ENCODE measurements around the gene CAAP1.
"Not testable (repeated sequence)": the region's sequence is repeated elsewhere in the genome, so short reads cannot be mapped to it uniquely, and the experiment has no call there.

Gene CAAP1

DNA sequence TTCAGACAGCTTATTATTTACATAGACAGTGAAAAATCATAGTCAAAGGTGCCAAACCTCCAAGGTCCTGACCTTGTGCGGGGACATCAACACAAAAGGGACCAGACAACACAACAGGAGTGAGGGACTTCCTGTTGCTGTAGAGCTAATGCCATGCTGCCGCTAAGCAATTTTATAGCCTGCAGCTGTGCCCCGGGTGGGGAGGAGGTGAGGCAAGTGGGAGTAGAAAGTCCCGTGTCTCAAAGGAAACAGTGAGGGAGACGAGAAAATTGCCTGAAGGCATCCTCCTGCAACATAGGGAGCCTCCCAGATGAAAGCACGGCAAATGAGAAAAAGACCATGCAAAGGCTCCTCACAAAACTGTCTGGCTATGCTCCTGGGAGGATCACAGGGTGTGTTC lies 58.8 kb downstream of the CAAP1 start:
- H3K4me1 ChIP-seq (ENCODE audit: control insufficient read depth, insufficient read depth, low read length): no peaks in the 10 kb centered on the region
- H3K36me3 ChIP-seq (ENCODE audit: control insufficient read depth in 2 of 2, insufficient read depth in 1 of 2, low read length in 2 of 2): peaks cover 0 to 4% of the 10 kb centered on the region in 2 experiments; a peak in 1 of 3 replicates
- ChIA-PET CTCF (no interaction called here), POLR2A (no interaction called here)
- H3K27ac ChIP-seq (ENCODE audit: extremely low read depth, low read depth, low read length): no peak overlapping the region
- H3K4me3 ChIP-seq (ENCODE audit: low read depth, low read length): no peak overlapping the region
- H3K9me3 ChIP-seq (ENCODE audit: control insufficient read depth, insufficient read depth, low read depth, low read length): no peaks in the 10 kb centered on the region
- TF ChIP-seq ZNF211 (tag by site-specific recombination; IDR thresholded peaks at IDR 0.05; ENCODE audit: low read depth) (no peak), ZBTB1 (tag by site-specific recombination; IDR thresholded peaks at IDR 0.05) (no peak), ZNF114 (tag by site-specific recombination; IDR thresholded peaks at IDR 0.05) (no peak), GLIS2 (tag by site-specific recombination; IDR thresholded peaks at IDR 0.05) (no peak), PBX3 (CRISPR knock-in tag; IDR thresholded peaks at IDR 0.05) (no peak), ZIC2 (tag by site-specific recombination; IDR thresholded peaks at IDR 0.05) (peak; percentile 65), FEZF1 (tag by site-specific recombination; IDR thresholded peaks at IDR 0.05) (no peak), ZNF530 (tag by site-specific recombination; IDR thresholded peaks at IDR 0.05; ENCODE audit: low read depth) (no peak), MZF1 (tag by site-specific recombination; IDR thresholded peaks at IDR 0.05; ENCODE audit: borderline replicate concordance) (no peak; the same call in 1 of the 2 replicates), HOXD13 (CRISPR knock-in tag; IDR thresholded peaks at IDR 0.05; ENCODE audit: borderline replicate concordance) (no peak), WT1 (tag by site-specific recombination; IDR thresholded peaks at IDR 0.05) (0 out of 2 replicates have a peak, but pooled peaks have one; percentile 18), ZNF76 (tag by site-specific recombination; IDR thresholded peaks at IDR 0.05; ENCODE audit: borderline replicate concordance, low read depth) (no peak), GLIS1 (tag by site-specific recombination; IDR thresholded peaks at IDR 0.05) (no peak), ZNF701 (tag by site-specific recombination; IDR thresholded peaks at IDR 0.05) (no peak), ZNF571 (tag by site-specific recombination; IDR thresholded peaks at IDR 0.05) (no peak)
- TF ChIP-seq, protein P1, sequence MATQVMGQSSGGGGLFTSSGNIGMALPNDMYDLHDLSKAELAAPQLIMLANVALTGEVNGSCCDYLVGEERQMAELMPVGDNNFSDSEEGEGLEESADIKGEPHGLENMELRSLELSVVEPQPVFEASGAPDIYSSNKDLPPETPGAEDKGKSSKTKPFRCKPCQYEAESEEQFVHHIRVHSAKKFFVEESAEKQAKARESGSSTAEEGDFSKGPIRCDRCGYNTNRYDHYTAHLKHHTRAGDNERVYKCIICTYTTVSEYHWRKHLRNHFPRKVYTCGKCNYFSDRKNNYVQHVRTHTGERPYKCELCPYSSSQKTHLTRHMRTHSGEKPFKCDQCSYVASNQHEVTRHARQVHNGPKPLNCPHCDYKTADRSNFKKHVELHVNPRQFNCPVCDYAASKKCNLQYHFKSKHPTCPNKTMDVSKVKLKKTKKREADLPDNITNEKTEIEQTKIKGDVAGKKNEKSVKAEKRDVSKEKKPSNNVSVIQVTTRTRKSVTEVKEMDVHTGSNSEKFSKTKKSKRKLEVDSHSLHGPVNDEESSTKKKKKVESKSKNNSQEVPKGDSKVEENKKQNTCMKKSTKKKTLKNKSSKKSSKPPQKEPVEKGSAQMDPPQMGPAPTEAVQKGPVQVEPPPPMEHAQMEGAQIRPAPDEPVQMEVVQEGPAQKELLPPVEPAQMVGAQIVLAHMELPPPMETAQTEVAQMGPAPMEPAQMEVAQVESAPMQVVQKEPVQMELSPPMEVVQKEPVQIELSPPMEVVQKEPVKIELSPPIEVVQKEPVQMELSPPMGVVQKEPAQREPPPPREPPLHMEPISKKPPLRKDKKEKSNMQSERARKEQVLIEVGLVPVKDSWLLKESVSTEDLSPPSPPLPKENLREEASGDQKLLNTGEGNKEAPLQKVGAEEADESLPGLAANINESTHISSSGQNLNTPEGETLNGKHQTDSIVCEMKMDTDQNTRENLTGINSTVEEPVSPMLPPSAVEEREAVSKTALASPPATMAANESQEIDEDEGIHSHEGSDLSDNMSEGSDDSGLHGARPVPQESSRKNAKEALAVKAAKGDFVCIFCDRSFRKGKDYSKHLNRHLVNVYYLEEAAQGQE (tag by site-specific recombination; IDR thresholded peaks at IDR 0.05): no peak

GRCh38 chr9:26828391-26828955 lies 64.1 kb downstream of the CAAP1 start:
- H3K9me3 ChIP-seq (ENCODE audit: control insufficient read depth, insufficient read depth, low read depth, low read length); H3K27ac ChIP-seq (ENCODE audit: extremely low read depth, low read depth, low read length); H3K4me1 ChIP-seq (ENCODE audit: control insufficient read depth, insufficient read depth, low read length); POLR2A ChIA-PET; H3K4me3 ChIP-seq (ENCODE audit: low read depth, low read length); CTCF ChIA-PET; H3K36me3 ChIP-seq (ENCODE audit: control insufficient read depth in 2 of 2, insufficient read depth in 1 of 2, low read length in 2 of 2): not testable (repeated sequence)

DNA sequence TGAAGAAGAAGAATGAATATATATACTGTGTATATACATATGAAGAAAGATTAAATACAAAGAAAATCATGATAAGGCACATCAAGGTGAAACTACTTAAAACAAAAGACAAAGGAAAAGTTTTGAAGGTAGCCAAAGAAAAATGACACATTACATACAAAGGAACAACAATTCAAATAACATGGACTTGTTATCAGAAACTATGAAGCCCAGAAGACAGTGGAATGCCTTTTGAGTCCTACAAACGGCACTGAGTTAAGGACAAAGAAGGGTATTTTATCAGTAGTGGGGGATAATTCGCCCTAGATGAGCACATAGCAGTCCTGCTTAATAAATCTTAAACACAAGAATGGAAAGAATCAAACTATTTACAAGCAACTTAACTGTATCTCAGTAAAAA lies 77.8 kb downstream of the CAAP1 start:
- POLR2A ChIA-PET: no interaction called here
- no peaks in the 10 kb centered on the region for H3K9me3 ChIP-seq (ENCODE audit: control insufficient read depth, insufficient read depth, low read depth, low read length)
- no peak overlapping the region for H3K27ac ChIP-seq (ENCODE audit: extremely low read depth, low read depth, low read length)
- H3K36me3 ChIP-seq (ENCODE audit: control insufficient read depth in 2 of 2, insufficient read depth in 1 of 2, low read length in 2 of 2): no peaks in the 10 kb centered on the region
- TF ChIP-seq ZNF433 (tag by site-specific recombination; IDR thresholded peaks at IDR 0.05; ENCODE audit: low read depth): no peak
- TF ChIP-seq MZF1 (tag by site-specific recombination; IDR thresholded peaks at IDR 0.05; ENCODE audit: borderline replicate concordance): no peak
- no peak for TF ChIP-seq ZNF596 (tag by site-specific recombination; IDR thresholded peaks at IDR 0.05)
- no peak for TF ChIP-seq SP3 (tag by site-specific recombination; IDR thresholded peaks at IDR 0.05)
- TF ChIP-seq ZNF585B (tag by site-specific recombination; IDR thresholded peaks at IDR 0.05): no peak
- TF ChIP-seq ZNF549 (tag by site-specific recombination; IDR thresholded peaks at IDR 0.05): no peak
- no peak for TF ChIP-seq ZNF2 (tag by site-specific recombination; IDR thresholded peaks at IDR 0.05)
- no peak for TF ChIP-seq ZNF175 (tag by site-specific recombination; IDR thresholded peaks at IDR 0.05)
- TF ChIP-seq ZNF274 (IDR thresholded peaks at IDR 0.05; ENCODE audit: low read length): no peak
- no peak for TF ChIP-seq ZNF274 (tag by site-specific recombination; IDR thresholded peaks at IDR 0.05; ENCODE audit: borderline replicate concordance)
- TF ChIP-seq ZNF335 (tag by site-specific recombination; conservative IDR thresholded peaks at IDR 0.05): no peak
- CTCF ChIA-PET: no interaction called here
- H3K4me3 ChIP-seq (ENCODE audit: low read depth, low read length): no peak overlapping the region
- H3K4me1 ChIP-seq (ENCODE audit: control insufficient read depth, insufficient read depth, low read length): no peaks in the 10 kb centered on the region

Data from HEK293 (cell line).